H1 (cell line): ENCODE measurements around the gene CCBE1. TPM values are rescaled to one million over a fixed set of nuclear protein-coding genes. Genes with fewer than 3 reads are reported as not detected.

Experiments used
- CTCF ChIA-PET: fragments of 300-600 bp; sonication (Branson Sonifier 250); formaldehyde crosslinking; loops from one replicate; lab custom pipeline; 2021; ENCODE audit not compliant: partially characterized antibody; lab: Charles Lee
- POLR2A ChIA-PET: fragments of 300-600 bp; sonication (Branson Sonifier 250); formaldehyde crosslinking; loops from one replicate; lab custom pipeline; 2021; ENCODE audit warnings: inconsistent platforms; ENCODE audit not compliant: partially characterized antibody; lab: Charles Lee
- DNase-seq, 2 experiments: peaks; one replicate each; pipeline versions ENCODE4 v3.0.0 to v3.0.0-alpha.2; 2010 to 2022; ENCODE audit warnings: low spot score in 2 of 2, low read depth in 1 of 2, mixed read lengths in 1 of 2
- FAIRE-seq: peaks from 2 replicates; lab custom pipeline; 2011; peaks lifted over from hg19 to GRCh38; lab: Jason Lieb, UNC
- H2AFZ ChIP-seq: 2 replicates; pipeline ENCODE4 v1.8.1; 2012; ENCODE audit warnings: low read length, inconsistent platforms
- H2AK5ac ChIP-seq: 2 replicates; pipeline ENCODE4 v1.6.1; 2013; ENCODE audit warnings: low read depth, low read length
- H2BK120ac ChIP-seq: replicated peaks from 2 replicates; pipeline ENCODE3; 2013; ENCODE audit warnings: low read depth, low read length, inconsistent platforms
- H2BK12ac ChIP-seq: 2 replicates; pipeline ENCODE4 v1.6.1; 2013; ENCODE audit warnings: low read depth, low read length
- H2BK15ac ChIP-seq: 2 replicates; pipeline ENCODE4 v1.6.1; 2013; ENCODE audit warnings: low read length
- H2BK20ac ChIP-seq: 2 replicates; pipeline ENCODE4 v1.6.1; 2013; ENCODE audit warnings: low read length
- H2BK5ac ChIP-seq: 2 replicates; pipeline ENCODE4 v1.6.1; 2013; ENCODE audit warnings: low read depth, low read length
- H3K14ac ChIP-seq: 2 replicates; pipeline ENCODE4 v1.6.1; 2013; ENCODE audit warnings: inconsistent platforms; ENCODE audit not compliant: insufficient read length
- H3K18ac ChIP-seq: 2 replicates; pipeline ENCODE4 v1.6.1; 2013; ENCODE audit warnings: low read length; ENCODE audit errors: extremely low read depth
- H3K23ac ChIP-seq: 2 replicates; pipeline ENCODE4 v1.6.1; 2013; ENCODE audit warnings: inconsistent platforms; ENCODE audit not compliant: insufficient read length
- H3K23me2 ChIP-seq: 2 replicates; pipeline ENCODE4 v1.6.1; 2013; ENCODE audit warnings: low read depth, low read length
- H3K27ac ChIP-seq: 2 replicates; pipeline ENCODE4 v1.6.1; 2011; ENCODE audit warnings: low read depth, low read length, inconsistent platforms
- H3K27me3 ChIP-seq, 4 experiments: replicated peaks in 1 of 4; 1 replicate in 1 of 4; 2 replicates in 3 of 4; pipeline versions ENCODE4 v1.6.1 to v1.8.1; 2011 to 2013; ENCODE audit warnings: low read length in 3 of 4, mild to moderate bottlenecking in 3 of 4, inconsistent platforms in 2 of 4, mixed read lengths in 2 of 4, moderate library complexity in 1 of 4; ENCODE audit not compliant: control insufficient read depth in 3 of 4, insufficient read depth in 3 of 4; ENCODE audit errors: extremely low read depth in 1 of 4
- H3K36me3 ChIP-seq, 4 experiments: 2 replicates each; pipeline versions ENCODE4 v1.6.1 to v1.8.1; 2011 to 2013; ENCODE audit warnings: mild to moderate bottlenecking in 4 of 4, low read length in 3 of 4, moderate library complexity in 2 of 4, control low read depth in 1 of 4, inconsistent platforms in 1 of 4; ENCODE audit not compliant: insufficient read depth in 4 of 4, control insufficient read depth in 2 of 4
- H3K4ac ChIP-seq: replicated peaks from 2 replicates; pipeline ENCODE3; 2013; ENCODE audit warnings: low read length, low read depth, mixed read lengths, inconsistent platforms; ENCODE audit not compliant: insufficient read length
- H3K4me1 ChIP-seq, 4 experiments: replicated peaks in 1 of 4; 1 replicate in 1 of 4; 2 replicates in 3 of 4; pipeline versions ENCODE4 v1.6.1 to v1.8.1; 2011 to 2013; ENCODE audit warnings: low read length in 3 of 4, inconsistent platforms in 2 of 4, mixed read lengths in 1 of 4; ENCODE audit not compliant: insufficient read depth in 4 of 4, control insufficient read depth in 3 of 4
- H3K4me2 ChIP-seq, 2 experiments: 2 replicates each; pipeline versions ENCODE4 v1.6.1 to v1.8.1; 2011 to 2013; ENCODE audit warnings: low read depth in 2 of 2, low read length in 2 of 2, control low read depth in 1 of 2, inconsistent platforms in 1 of 2, mild to moderate bottlenecking in 1 of 2; ENCODE audit not compliant: insufficient read depth in 1 of 2
- H3K4me3 ChIP-seq, 4 experiments: fragments of 200-600, 300-600 bp in 1 of 4; sonication (generic), shearing (Covaris generic), sonication (Bioruptor Twin) in 1 of 4; 2 replicates each; pipeline versions ENCODE4 v1.5.1 to v1.8.1; 2011 to 2016; ENCODE audit warnings: low read length in 4 of 4, low read depth in 3 of 4, control low read depth in 2 of 4, inconsistent platforms in 2 of 4, mild to moderate bottlenecking in 2 of 4, mixed read lengths in 1 of 4, moderate library complexity in 1 of 4; ENCODE audit not compliant: insufficient read depth in 2 of 4; ENCODE audit errors: extremely low read depth in 1 of 4
- H3K56ac ChIP-seq: replicated peaks from 2 replicates; pipeline ENCODE3; 2013; ENCODE audit warnings: low read depth, mild to moderate bottlenecking, mixed read lengths, low read length, inconsistent platforms; ENCODE audit not compliant: insufficient read length
- H3K79me1 ChIP-seq: 2 replicates; pipeline ENCODE4 v1.6.1; 2013; ENCODE audit warnings: low read depth, low read length, control low read depth
- H3K79me2 ChIP-seq, 2 experiments: 2 replicates each; pipeline versions ENCODE4 v1.6.1 to v1.8.1; 2012 to 2013; ENCODE audit warnings: low read length in 2 of 2, mild to moderate bottlenecking in 2 of 2, inconsistent platforms in 1 of 2; ENCODE audit not compliant: insufficient read depth in 2 of 2, control insufficient read depth in 1 of 2
- H3K9ac ChIP-seq, 4 experiments: replicated peaks in 1 of 4; 1 replicate in 1 of 4; 2 replicates in 3 of 4; pipeline versions ENCODE4 v1.6.1 to v1.8.1; 2011 to 2013; ENCODE audit warnings: low read depth in 3 of 4, low read length in 3 of 4, control low read depth in 2 of 4, mild to moderate bottlenecking in 2 of 4, moderate library complexity in 2 of 4, inconsistent platforms in 1 of 4; ENCODE audit errors: extremely low read depth in 1 of 4
- H3K9me3 ChIP-seq, 2 experiments: 2 replicates each; pipeline versions ENCODE4 v1.6.1 to v1.8.1; 2012 to 2013; ENCODE audit warnings: mild to moderate bottlenecking in 2 of 2, moderate library complexity in 2 of 2, control low read depth in 1 of 2, inconsistent platforms in 1 of 2, low read depth in 1 of 2, low read length in 1 of 2, mixed read lengths in 1 of 2; ENCODE audit not compliant: insufficient read depth in 2 of 2
- H4K20me1 ChIP-seq, 2 experiments: replicated peaks in 1 of 2; 2 replicates each; pipeline versions ENCODE3 to v1.8.1; 2011 to 2013; ENCODE audit warnings: inconsistent platforms in 2 of 2, low read length in 2 of 2, mild to moderate bottlenecking in 1 of 2; ENCODE audit not compliant: insufficient read depth in 2 of 2, control insufficient read depth in 1 of 2
- H4K5ac ChIP-seq: 2 replicates; pipeline ENCODE4 v1.6.1; 2013; ENCODE audit warnings: low read length, low read depth, mixed read lengths, inconsistent platforms; ENCODE audit not compliant: insufficient read length
- H4K8ac ChIP-seq: 2 replicates; pipeline ENCODE4 v1.8.0; 2013; ENCODE audit warnings: mild to moderate bottlenecking, moderate library complexity, low read length, inconsistent platforms; ENCODE audit not compliant: insufficient read depth; ENCODE audit errors: extremely low read depth
- H4K91ac ChIP-seq: replicated peaks from 2 replicates; pipeline ENCODE3; 2013; ENCODE audit warnings: low read length, mixed read lengths, inconsistent platforms; ENCODE audit not compliant: insufficient read length
- FOSL1 ChIP-seq: IDR thresholded peaks from 2 replicates; pipeline ENCODE4 v1.6.1; 2011; ENCODE audit warnings: mild to moderate bottlenecking, low read depth, low read length, moderate library complexity; ENCODE audit not compliant: insufficient read depth
- GTF2F1 ChIP-seq: IDR thresholded peaks from 2 replicates; pipeline ENCODE4 v1.6.1; 2012; ENCODE audit warnings: low read depth, low read length, improper control_type of control experiment, borderline replicate concordance
- HDAC6 ChIP-seq: IDR thresholded peaks from one replicate; pipeline ENCODE4 v1.7.1; 2012; ENCODE audit warnings: low read depth, mild to moderate bottlenecking, inconsistent platforms, low read length, moderate library complexity
- KDM1A ChIP-seq: fragments of 200-600, 300-600 bp; sonication (generic); IDR thresholded peaks from 2 replicates; pipeline ENCODE4 v1.7.1; 2016; ENCODE audit warnings: mild to moderate bottlenecking, low read length, borderline replicate concordance
- KDM4A ChIP-seq: IDR thresholded peaks from one replicate; pipeline ENCODE4 v1.7.1; 2012; ENCODE audit warnings: low read depth, mild to moderate bottlenecking, moderate library complexity, low read length, inconsistent platforms; ENCODE audit not compliant: severe bottlenecking
- POLR2AphosphoS5 ChIP-seq: IDR thresholded peaks from 2 replicates; pipeline ENCODE4 v1.6.1; 2011; ENCODE audit warnings: low read depth, low read length
- POU5F1 ChIP-seq: IDR thresholded peaks from 2 replicates; pipeline ENCODE4 v1.6.1; 2011; ENCODE audit warnings: low read depth, mild to moderate bottlenecking, low read length, moderate library complexity
- RAD21 ChIP-seq, 2 experiments: IDR thresholded peaks in 1 of 2; conservative IDR thresholded peaks in 1 of 2; 2 replicates each; pipeline ENCODE4 v1.6.1; 2011; ENCODE audit warnings: low read depth in 2 of 2, low read length in 2 of 2, improper control_type of control experiment in 1 of 2, inconsistent platforms in 1 of 2, mild to moderate bottlenecking in 1 of 2, moderate library complexity in 1 of 2
- SRF ChIP-seq: IDR thresholded peaks from 2 replicates; pipeline ENCODE4 v1.6.1; 2011; ENCODE audit warnings: mild to moderate bottlenecking, low read depth, low read length, moderate library complexity
- TAF1 ChIP-seq: IDR thresholded peaks from 2 replicates; pipeline ENCODE4 v1.6.1; 2011; ENCODE audit warnings: mild to moderate bottlenecking, low read depth, low read length
- TAF7 ChIP-seq: optimal IDR thresholded peaks from 2 replicates; pipeline ENCODE3; 2011; ENCODE audit warnings: low read depth, mild to moderate bottlenecking, inconsistent platforms, low read length, moderate library complexity, borderline replicate concordance
- TBP ChIP-seq: IDR thresholded peaks from 2 replicates; pipeline ENCODE4 v1.6.1; 2011; ENCODE audit warnings: low read depth, low read length, improper control_type of control experiment
- TEAD4 ChIP-seq: IDR thresholded peaks from 2 replicates; pipeline ENCODE4 v1.6.1; 2012; ENCODE audit warnings: low read depth, low read length, inconsistent platforms, mixed read lengths
- WGBS, 2 experiments: shearing (Covaris generic) in 1 of 2; methylation state at CpG; one replicate each; pipeline versions ENCODE4 v1.1.6 to v1.1.7; 2013 to 2015; ENCODE audit warnings: low lambda C conversion rate in 2 of 2, mixed read lengths in 2 of 2, inconsistent platforms in 1 of 2, low coverage in 1 of 2, missing lambda C conversion rate in 1 of 2; ENCODE audit not compliant: insufficient replicate concordance in 2 of 2, insufficient coverage in 1 of 2, insufficient read length in 1 of 2; ENCODE audit errors: extremely low coverage in 1 of 2, missing lambda C conversion rate in 1 of 2; 5-methylcytosine and 5-hydroxymethylcytosine counted together
- polyA plus RNA-seq, 7 experiments: library from polyadenylated mRNA; depleted of rRNA in 3 of 7; stranded (reverse) in 5 of 7; unstranded in 2 of 7; fragments of >200 nt in 5 of 7; fragments of 200-250 nt in 2 of 7; gene quantifications; 1 replicate in 5 of 7; 2 replicates in 1 of 7; 4 replicates in 1 of 7; pipeline versions ENCODE4 v1.2.1 to v1.2.3, GENCODE V29; 2011 to 2013; ENCODE audit warnings: missing spikeins in 2 of 7, mixed read lengths in 2 of 7
- total RNA-seq: library from RNA; stranded (reverse); fragmentation: NEBNext Ultra II Directional; extraction: Animal tissue kit (Norgen Biotek cat#: 25700); gene quantifications from 2 replicates; pipeline ENCODE4 v1.2.1, GENCODE V29; 2021

The CCBE1 gene
- total and polyA plus RNA-seq, 2 of the 8 experiments (the other 6 are each of a cell fraction or from before 2014, with no cell fraction given), result 2.1 to 2.6 TPM

- H2AFZ ChIP-seq, result no peak overlapping the region
- no peak overlapping the region for H2BK5ac ChIP-seq
- H4K91ac ChIP-seq, result no peak overlapping the region
- H3K79me1 ChIP-seq, result no peaks in the 10 kb centered on the region
- ChIA-PET POLR2A (no interaction called here), CTCF (interaction anchor here (0.6 to 4.3 kb wide), 14 partner anchors 12 to 187 kb away, joined by 3 to 35 read pairs (median 4); no protein-coding TSS in a partner anchor)
- H2BK20ac ChIP-seq, result no peak overlapping the region
- H3K4me3 ChIP-seq, result no peak overlapping the region
- no peaks in the 10 kb centered on the region for H3K36me3 ChIP-seq
- no peak overlapping the region for H2AK5ac ChIP-seq
- no peaks in the 10 kb centered on the region for H3K79me2 ChIP-seq
- no peak overlapping the region for H3K9ac ChIP-seq
- no peak overlapping the region for H4K5ac ChIP-seq
- no peak for DNase-seq
- H3K18ac ChIP-seq, result no peak overlapping the region
- H2BK12ac ChIP-seq, result no peak overlapping the region
- no peaks in the 10 kb centered on the region for H3K23me2 ChIP-seq
- H3K14ac ChIP-seq, result no peak overlapping the region
- H3K4ac ChIP-seq, result no peak overlapping the region
- H2BK120ac ChIP-seq, result no peak overlapping the region
- H3K9me3 ChIP-seq, result no peaks in the 10 kb centered on the region
- no peak for FAIRE-seq
- no peak overlapping the region for H2BK15ac ChIP-seq
- no peaks in the 10 kb centered on the region; a peak in 2 of 7 replicates for H3K27me3 ChIP-seq
- no peaks in the 10 kb centered on the region for H4K20me1 ChIP-seq
- no peak overlapping the region for H4K8ac ChIP-seq
- H3K27ac ChIP-seq, result no peak overlapping the region
- no peak overlapping the region for H3K4me2 ChIP-seq
- H3K56ac ChIP-seq, result no peak overlapping the region
- WGBS, 2 experiments, result 86% methylated on average over 2 of the region's 2 CpGs; no CpG with 5 or more reads in 1 of the 2 experiments
- no peak overlapping the region for H3K23ac ChIP-seq
- peaks cover 0 to 9% (median 3%) of the 10 kb centered on the region in 4 experiments; a peak in 4 of 7 replicates for H3K4me1 ChIP-seq
- no peak for TF ChIP-seq FOSL1
- no peak for TF ChIP-seq RAD21 (IDR thresholded peaks at IDR 0.05 in 1 of 2, conservative IDR thresholded peaks at IDR 0.05 in 1 of 2; ENCODE audit: low read depth in 2 of 2, low read length in 2 of 2)
- TF ChIP-seq SRF, result no peak
- TF ChIP-seq TBP, result no peak
- TF ChIP-seq POLR2AphosphoS5, result no peak
- no peak for TF ChIP-seq TAF7
- TF ChIP-seq GTF2F1, result no peak
- no peak for TF ChIP-seq TAF1
- TF ChIP-seq TEAD4, result no peak
- no peak for TF ChIP-seq HDAC6
- no peak for TF ChIP-seq KDM1A
- TF ChIP-seq KDM4A, result no peak
- TF ChIP-seq POU5F1, result no peak
These were observed 50.3 kb downstream of the CCBE1 start for GRCh38 chr18:59646963-59647307.
